Dedifferentiated amniotic fluid mesenchymal stem cell (primary cell): ENCODE measurements around the gene ACP5.

Source experiments
- DNase-seq: peaks from one replicate; pipeline ENCODE4 v3.0.0-alpha.2; 2016; ENCODE audit errors: extremely low spot score

Gene ACP5

GRCh38 chr19:11547929-11548700, 29.3 kb downstream of the ACP5 start:
- no peak for DNase-seq

DNA sequence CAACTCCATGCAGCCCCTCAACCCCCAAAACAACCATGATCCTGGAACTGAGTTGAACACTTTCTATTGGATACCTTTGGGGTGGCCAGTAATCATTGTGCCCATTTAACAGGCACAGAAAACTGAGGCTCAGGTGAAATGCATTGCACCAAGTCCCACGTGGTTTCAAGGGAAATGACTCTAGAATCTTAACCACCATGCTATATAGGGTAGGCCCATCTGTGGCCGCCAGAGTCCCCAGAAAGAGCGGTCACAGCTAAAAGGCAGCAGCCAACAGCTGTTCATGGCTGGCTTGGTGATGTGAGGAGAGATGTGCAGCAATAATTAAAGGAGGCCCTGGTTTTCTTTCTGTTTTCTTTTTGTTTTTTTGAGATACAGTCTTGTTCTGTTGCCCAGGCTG, 36.2 kb downstream of the ACP5 start:
- DNase-seq, result no peak

- DNase-seq, result no peak
Measured at GRCh38 chr19:11540645-11541044, 36.8 kb downstream of the ACP5 start.

GRCh38 chr19:11539495-11540365, 37.7 kb downstream of the ACP5 start:
- no peak for DNase-seq

- DNase-seq, result no peak
Measured at GRCh38 chr19:11538232-11539036, 39.0 kb downstream of the ACP5 start, which contains the start of gene CNN1. Gene CNN1 (plus strand): TSS chr19:11538851. CDS start chr19:11538928, 77 bp downstream.

GRCh38 chr19:11535792-11536595, 41.5 kb downstream of the ACP5 start:
- peak; percentile 76 for DNase-seq

DNA sequence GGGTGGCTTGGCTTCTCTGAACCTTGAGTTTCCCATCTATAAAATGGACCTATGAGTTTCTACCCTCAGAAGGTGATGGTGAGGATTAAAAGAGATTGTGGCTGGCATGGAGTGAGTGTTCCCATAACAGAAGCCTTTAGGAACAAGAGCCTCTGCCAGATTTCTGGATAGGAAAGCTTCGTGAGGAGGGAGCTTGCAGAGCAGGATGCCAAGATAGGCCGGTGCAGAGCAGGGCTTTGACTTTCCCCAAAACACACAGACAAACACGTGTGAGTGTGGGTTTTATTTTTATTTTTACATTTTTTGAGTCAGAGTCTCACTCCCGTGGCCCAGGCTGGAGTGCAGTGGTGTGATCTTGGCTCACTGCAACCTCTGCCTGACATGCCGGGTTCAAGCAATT, 42.5 kb downstream of the ACP5 start:
- DNase-seq, result no peak

DNA sequence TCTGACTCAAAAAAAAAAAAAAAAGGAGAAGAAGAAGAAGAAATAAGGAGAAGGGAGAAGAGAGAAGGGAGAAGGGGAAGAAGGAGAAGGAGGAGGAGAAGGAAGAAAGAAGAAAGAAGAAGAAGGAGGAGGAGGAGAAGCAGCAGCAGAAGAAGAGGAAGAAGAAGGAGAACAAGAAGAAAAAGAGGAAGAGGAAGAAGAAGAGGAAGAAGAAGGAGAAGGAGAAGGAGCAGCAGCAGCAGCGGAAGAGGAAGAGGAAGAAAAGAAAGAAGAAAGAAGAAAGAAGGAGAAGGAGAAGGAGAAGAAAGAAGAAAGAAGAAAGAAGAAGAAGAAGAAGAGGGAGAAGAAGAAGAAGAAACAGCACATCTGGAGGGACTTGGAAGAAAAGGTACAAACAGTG, 42.9 kb downstream of the ACP5 start:
- no peak for DNase-seq

- no peak for DNase-seq
Measured at GRCh38 chr19:11530432-11530831, 47.0 kb downstream of the ACP5 start.

GRCh38 chr19:11528551-11529341, 48.7 kb downstream of the ACP5 start, which contains the start of gene ECSIT:
Gene ECSIT (minus strand): TSS chr19:11529134. CDS start chr19:11519170, 9,964 bp downstream.
- DNase-seq, result peak; percentile 97
